ENCODE measurements around the gene KRTAP10-9. TPM values are rescaled to one million over a fixed set of nuclear protein-coding genes. Genes with fewer than 3 reads are reported as not detected.
"Not testable (repeated sequence)": the region's sequence is repeated elsewhere in the genome, so short reads cannot be mapped to it uniquely, and the experiment has no call there.

The KRTAP10-9 gene
- polyA plus RNA-seq, 1 donor (not counting 4 experiments of a cell fraction or from before 2014, with no cell fraction given) = not detected

GRCh38 chr21:44598061-44598460 lies 28.8 kb upstream of the KRTAP10-9 start:
- Histone ChIP-seq H3K9ac (ENCODE audit: control insufficient read depth, extremely low read depth, insufficient read depth, low read length) (no peak overlapping the region), H3K36me3 (ENCODE audit: control insufficient read depth in 2 of 2, extremely low read depth in 1 of 2, insufficient read depth in 2 of 2, low read length in 2 of 2) (no peaks in the 10 kb centered on the region), H4K20me1 (ENCODE audit: control insufficient read depth, extremely low read depth, insufficient read depth, low read length) (no peaks in the 10 kb centered on the region), H2AFZ (ENCODE audit: control insufficient read depth, low read length) (no peak overlapping the region), H3K79me2 (ENCODE audit: control insufficient read depth, insufficient read depth, low read length) (no peaks in the 10 kb centered on the region), H3K4me1 (ENCODE audit: control insufficient read depth, extremely low read depth, insufficient read depth, low read length) (peaks cover 7% of the 10 kb centered on the region), H3K9me3 (ENCODE audit: control insufficient read depth, low read depth, low read length) (no peaks in the 10 kb centered on the region), H3K27ac (ENCODE audit: control insufficient read depth, insufficient read depth, low read length) (no peak overlapping the region), H3K9me1 (ENCODE audit: control insufficient read depth, extremely low read depth, insufficient read depth, low read length) (no peaks in the 10 kb centered on the region), H3K4me2 (ENCODE audit: control insufficient read depth, extremely low read depth, insufficient read depth, low read depth, low read length) (no peak overlapping the region), H3K4me3 (ENCODE audit: control insufficient read depth in 2 of 3, extremely low read depth in 1 of 3, insufficient read depth in 2 of 3, low read depth in 1 of 3, low read length in 3 of 3) (no peak overlapping the region), H3K27me3 (ENCODE audit: control insufficient read depth, extremely low read depth, insufficient read depth, low read length) (peaks cover under 1% of the 10 kb centered on the region)
- FAIRE-seq = no peak
- DNase-seq (ENCODE audit: low read depth, low spot score) = no peak
- dilution Hi-C loops (cut with MboI; ENCODE audit: extremely low pct_ligation_motif_present, low sequenced_read_pairs) = no loop called here
- TF ChIP-seq EZH2 (IDR thresholded peaks at IDR 0.05; ENCODE audit: low read length) = no peak

GRCh38 chr21:44599264-44600029 lies 27.4 kb upstream of the KRTAP10-9 start:
- Histone ChIP-seq H4K20me1 (ENCODE audit: control insufficient read depth, extremely low read depth, insufficient read depth, low read length) (no peaks in the 10 kb centered on the region), H3K9me1 (ENCODE audit: control insufficient read depth, extremely low read depth, insufficient read depth, low read length) (no peaks in the 10 kb centered on the region), H3K27me3 (ENCODE audit: control insufficient read depth, extremely low read depth, insufficient read depth, low read length) (peaks cover 2% of the 10 kb centered on the region), H3K9ac (ENCODE audit: control insufficient read depth, extremely low read depth, insufficient read depth, low read length) (no peak overlapping the region), H3K4me1 (ENCODE audit: control insufficient read depth, extremely low read depth, insufficient read depth, low read length) (peaks cover 2% of the 10 kb centered on the region), H3K79me2 (ENCODE audit: control insufficient read depth, insufficient read depth, low read length) (no peaks in the 10 kb centered on the region), H2AFZ (ENCODE audit: control insufficient read depth, low read length) (no peak overlapping the region), H3K4me2 (ENCODE audit: control insufficient read depth, extremely low read depth, insufficient read depth, low read depth, low read length) (no peak overlapping the region), H3K4me3 (ENCODE audit: control insufficient read depth in 2 of 3, extremely low read depth in 1 of 3, insufficient read depth in 2 of 3, low read depth in 1 of 3, low read length in 3 of 3) (no peak overlapping the region), H3K27ac (ENCODE audit: control insufficient read depth, insufficient read depth, low read length) (no peak overlapping the region), H3K36me3 (ENCODE audit: control insufficient read depth in 2 of 2, extremely low read depth in 1 of 2, insufficient read depth in 2 of 2, low read length in 2 of 2) (no peaks in the 10 kb centered on the region), H3K9me3 (ENCODE audit: control insufficient read depth, low read depth, low read length) (no peaks in the 10 kb centered on the region)
- TF ChIP-seq CTCF (optimal IDR thresholded peaks at IDR 0.05 in 1 of 3, IDR thresholded peaks at IDR 0.05 in 1 of 3, conservative IDR thresholded peaks at IDR 0.05 in 1 of 3; ENCODE audit: extremely low read depth in 1 of 3, insufficient read depth in 2 of 3, low read length in 3 of 3) = no peak
- no peak for TF ChIP-seq EZH2 (IDR thresholded peaks at IDR 0.05; ENCODE audit: low read length)
- dilution Hi-C loops (cut with MboI; ENCODE audit: extremely low pct_ligation_motif_present, low sequenced_read_pairs) = no loop called here
- no peak for FAIRE-seq
- no peak for DNase-seq (ENCODE audit: low read depth, low spot score)

- H2AFZ ChIP-seq (ENCODE audit: control insufficient read depth, low read length); H3K9ac ChIP-seq (ENCODE audit: control insufficient read depth, extremely low read depth, insufficient read depth, low read length); DNase-seq (ENCODE audit: low read depth, low spot score); H4K20me1 ChIP-seq (ENCODE audit: control insufficient read depth, extremely low read depth, insufficient read depth, low read length); H3K79me2 ChIP-seq (ENCODE audit: control insufficient read depth, insufficient read depth, low read length); H3K27me3 ChIP-seq (ENCODE audit: control insufficient read depth, extremely low read depth, insufficient read depth, low read length); H3K4me2 ChIP-seq (ENCODE audit: control insufficient read depth, extremely low read depth, insufficient read depth, low read depth, low read length); H3K27ac ChIP-seq (ENCODE audit: control insufficient read depth, insufficient read depth, low read length); H3K4me1 ChIP-seq (ENCODE audit: control insufficient read depth, extremely low read depth, insufficient read depth, low read length); dilution Hi-C loops (cut with MboI; ENCODE audit: extremely low pct_ligation_motif_present, low sequenced_read_pairs); H3K36me3 ChIP-seq (ENCODE audit: control insufficient read depth in 2 of 2, extremely low read depth in 1 of 2, insufficient read depth in 2 of 2, low read length in 2 of 2); FAIRE-seq; H3K4me3 ChIP-seq (ENCODE audit: control insufficient read depth in 2 of 3, extremely low read depth in 1 of 3, insufficient read depth in 2 of 3, low read depth in 1 of 3, low read length in 3 of 3); H3K9me3 ChIP-seq (ENCODE audit: control insufficient read depth, low read depth, low read length); H3K9me1 ChIP-seq (ENCODE audit: control insufficient read depth, extremely low read depth, insufficient read depth, low read length): not testable (repeated sequence)
These were observed 26.5 kb upstream of the KRTAP10-9 start, which contains the start of gene KRTAP10-7 for GRCh38 chr21:44600118-44600978. TSS of gene KRTAP10-7 (plus strand) at chr21:44600597. CDS start at chr21:44600622, 25 bp downstream.

GRCh38 chr21:44601091-44601490 lies 25.8 kb upstream of the KRTAP10-9 start:
- H2AFZ ChIP-seq (ENCODE audit: control insufficient read depth, low read length); H3K27ac ChIP-seq (ENCODE audit: control insufficient read depth, insufficient read depth, low read length); H3K9me3 ChIP-seq (ENCODE audit: control insufficient read depth, low read depth, low read length); H3K9ac ChIP-seq (ENCODE audit: control insufficient read depth, extremely low read depth, insufficient read depth, low read length); H3K36me3 ChIP-seq (ENCODE audit: control insufficient read depth in 2 of 2, extremely low read depth in 1 of 2, insufficient read depth in 2 of 2, low read length in 2 of 2); H3K4me1 ChIP-seq (ENCODE audit: control insufficient read depth, extremely low read depth, insufficient read depth, low read length); H3K4me3 ChIP-seq (ENCODE audit: control insufficient read depth in 2 of 3, extremely low read depth in 1 of 3, insufficient read depth in 2 of 3, low read depth in 1 of 3, low read length in 3 of 3); H3K4me2 ChIP-seq (ENCODE audit: control insufficient read depth, extremely low read depth, insufficient read depth, low read depth, low read length); H3K79me2 ChIP-seq (ENCODE audit: control insufficient read depth, insufficient read depth, low read length); dilution Hi-C loops (cut with MboI; ENCODE audit: extremely low pct_ligation_motif_present, low sequenced_read_pairs); H3K27me3 ChIP-seq (ENCODE audit: control insufficient read depth, extremely low read depth, insufficient read depth, low read length); FAIRE-seq; DNase-seq (ENCODE audit: low read depth, low spot score); H3K9me1 ChIP-seq (ENCODE audit: control insufficient read depth, extremely low read depth, insufficient read depth, low read length); H4K20me1 ChIP-seq (ENCODE audit: control insufficient read depth, extremely low read depth, insufficient read depth, low read length): not testable (repeated sequence)
